Hepatocyte (in vitro differentiated cells): ENCODE measurements around the gene CFAP141.

ENCODE experiments used
- EZH2 ChIP-seq: fragments of 200-600 bp; sonication (generic); IDR thresholded peaks from 2 replicates; pipeline ENCODE4 v1.6.1; 2016; ENCODE audit warnings: antibody characterized with exemption, mild to moderate bottlenecking, borderline replicate concordance
- EZH2phosphoT487 ChIP-seq: fragments of 200-600 bp; sonication (generic); IDR thresholded peaks from one replicate; pipeline ENCODE4 v1.6.1; 2018; ENCODE audit warnings: antibody characterized with exemption, mild to moderate bottlenecking, low read depth, moderate library complexity; ENCODE audit not compliant: unreplicated experiment, severe bottlenecking
- TF ChIP-seq, protein P1 (sequence below): fragments of 200-600 bp; sonication (generic); IDR thresholded peaks from 2 replicates; pipeline ENCODE4 v1.5.1; 2016; ENCODE audit warnings: antibody characterized with exemption, mild to moderate bottlenecking; ENCODE audit not compliant: poor library complexity

DNA sequence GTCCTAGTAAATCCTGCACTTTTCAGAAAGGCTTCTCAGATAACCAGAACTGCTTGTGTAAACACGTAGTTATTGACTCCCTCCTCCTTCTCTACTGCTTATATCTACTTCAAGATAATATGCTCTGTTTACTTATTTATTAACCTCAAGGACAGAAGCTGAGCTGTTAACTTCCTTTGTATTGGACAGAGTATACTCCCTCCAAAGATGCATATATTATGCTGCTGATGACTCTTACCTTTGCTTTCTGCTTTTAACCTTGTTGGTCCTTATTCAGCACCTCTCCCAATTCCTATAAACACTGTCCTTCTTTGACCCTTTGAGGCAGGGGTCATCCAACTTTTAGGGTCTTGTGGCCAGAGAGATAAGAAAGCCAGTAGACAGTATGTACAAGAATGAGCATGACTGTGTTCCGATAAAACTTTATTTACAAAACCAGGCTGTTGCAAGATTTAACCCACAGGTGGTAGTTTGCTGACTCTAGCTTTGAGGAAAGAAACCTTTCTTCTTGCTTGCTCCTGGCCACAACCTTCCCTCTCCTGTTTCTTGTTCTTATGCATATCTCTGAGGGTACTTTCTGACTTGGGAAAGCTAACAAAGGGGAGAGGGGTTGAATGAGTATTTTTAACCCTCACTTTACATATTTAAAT is 19.2 kb downstream of the CFAP141 start:
- TF ChIP-seq, protein P1, sequence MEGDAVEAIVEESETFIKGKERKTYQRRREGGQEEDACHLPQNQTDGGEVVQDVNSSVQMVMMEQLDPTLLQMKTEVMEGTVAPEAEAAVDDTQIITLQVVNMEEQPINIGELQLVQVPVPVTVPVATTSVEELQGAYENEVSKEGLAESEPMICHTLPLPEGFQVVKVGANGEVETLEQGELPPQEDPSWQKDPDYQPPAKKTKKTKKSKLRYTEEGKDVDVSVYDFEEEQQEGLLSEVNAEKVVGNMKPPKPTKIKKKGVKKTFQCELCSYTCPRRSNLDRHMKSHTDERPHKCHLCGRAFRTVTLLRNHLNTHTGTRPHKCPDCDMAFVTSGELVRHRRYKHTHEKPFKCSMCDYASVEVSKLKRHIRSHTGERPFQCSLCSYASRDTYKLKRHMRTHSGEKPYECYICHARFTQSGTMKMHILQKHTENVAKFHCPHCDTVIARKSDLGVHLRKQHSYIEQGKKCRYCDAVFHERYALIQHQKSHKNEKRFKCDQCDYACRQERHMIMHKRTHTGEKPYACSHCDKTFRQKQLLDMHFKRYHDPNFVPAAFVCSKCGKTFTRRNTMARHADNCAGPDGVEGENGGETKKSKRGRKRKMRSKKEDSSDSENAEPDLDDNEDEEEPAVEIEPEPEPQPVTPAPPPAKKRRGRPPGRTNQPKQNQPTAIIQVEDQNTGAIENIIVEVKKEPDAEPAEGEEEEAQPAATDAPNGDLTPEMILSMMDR: no peak
- TF ChIP-seq EZH2 (no peak), EZH2phosphoT487 (no peak)
